Astrocyte of the spinal cord (primary cell): Measurements from ENCODE around the gene EFHD1.

ENCODE experiments used
- DNase-seq: peaks from one replicate; pipeline ENCODE4 v3.0.0; 2011; ENCODE audit warnings: low read depth, low spot score
- H3K4me3 ChIP-seq: 2 replicates; pipeline ENCODE4 v1.5.1; 2011; ENCODE audit warnings: low read depth, mild to moderate bottlenecking, low read length, moderate library complexity
- in situ Hi-C: cut with HindIII; loops from 2 replicates; pipeline ENCODE4 v1.10.0; 2017; ENCODE audit warnings: low sequenced_read_pairs
- TF ChIP-seq, protein P1 (sequence below): IDR thresholded peaks from 2 replicates; pipeline ENCODE4 v1.5.1; 2012; ENCODE audit warnings: low read depth, mild to moderate bottlenecking, low read length, inconsistent platforms

EFHD1 gene

DNA sequence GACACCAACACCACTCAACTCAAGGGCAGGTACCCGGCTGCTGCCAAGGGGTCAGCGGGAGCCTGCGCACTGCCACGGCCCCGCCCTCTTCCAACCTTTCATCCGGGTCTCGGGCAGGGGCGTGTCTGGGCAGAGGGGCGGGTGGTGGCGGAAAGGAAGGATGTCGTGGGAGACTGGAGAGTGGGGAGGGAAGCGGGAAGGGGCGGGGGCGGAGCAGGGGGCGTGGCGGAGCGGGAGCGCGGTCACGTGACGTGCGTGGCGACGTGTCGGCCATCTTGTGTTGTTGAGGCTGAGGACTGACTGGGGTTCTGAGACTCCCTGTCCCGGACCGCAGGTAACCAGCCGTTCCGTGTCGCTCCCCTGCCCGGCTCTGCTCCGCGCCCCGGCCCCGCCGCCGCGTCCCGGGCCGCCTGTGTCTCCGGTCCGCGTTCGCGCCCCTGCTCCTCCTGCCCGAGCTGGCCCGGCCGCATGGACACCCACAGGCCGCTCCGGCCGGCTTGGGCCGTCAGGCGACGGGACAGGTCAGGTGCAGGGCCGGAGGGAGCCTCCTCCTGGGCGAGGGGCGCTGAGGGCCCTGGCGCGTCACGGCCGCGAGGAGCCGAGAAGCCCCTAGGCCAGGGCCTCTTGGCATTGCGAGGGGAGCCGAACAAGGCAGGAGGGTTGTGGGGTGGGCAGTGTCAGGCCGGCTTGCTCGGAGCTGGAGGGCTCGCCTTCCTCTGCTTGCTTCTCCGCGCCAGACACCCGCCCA is 63.8 kb downstream of the EFHD1 start, which contains the start of gene GIGYF2:
TSS of gene GIGYF2 (plus strand) at position 273 of the 748 bp plus-strand sequence. CDS start 37,867 bp downstream, outside the sequence.
- peak within 1 kb of the TSS; percentile 97 for H3K4me3 ChIP-seq
- TF ChIP-seq, protein P1, sequence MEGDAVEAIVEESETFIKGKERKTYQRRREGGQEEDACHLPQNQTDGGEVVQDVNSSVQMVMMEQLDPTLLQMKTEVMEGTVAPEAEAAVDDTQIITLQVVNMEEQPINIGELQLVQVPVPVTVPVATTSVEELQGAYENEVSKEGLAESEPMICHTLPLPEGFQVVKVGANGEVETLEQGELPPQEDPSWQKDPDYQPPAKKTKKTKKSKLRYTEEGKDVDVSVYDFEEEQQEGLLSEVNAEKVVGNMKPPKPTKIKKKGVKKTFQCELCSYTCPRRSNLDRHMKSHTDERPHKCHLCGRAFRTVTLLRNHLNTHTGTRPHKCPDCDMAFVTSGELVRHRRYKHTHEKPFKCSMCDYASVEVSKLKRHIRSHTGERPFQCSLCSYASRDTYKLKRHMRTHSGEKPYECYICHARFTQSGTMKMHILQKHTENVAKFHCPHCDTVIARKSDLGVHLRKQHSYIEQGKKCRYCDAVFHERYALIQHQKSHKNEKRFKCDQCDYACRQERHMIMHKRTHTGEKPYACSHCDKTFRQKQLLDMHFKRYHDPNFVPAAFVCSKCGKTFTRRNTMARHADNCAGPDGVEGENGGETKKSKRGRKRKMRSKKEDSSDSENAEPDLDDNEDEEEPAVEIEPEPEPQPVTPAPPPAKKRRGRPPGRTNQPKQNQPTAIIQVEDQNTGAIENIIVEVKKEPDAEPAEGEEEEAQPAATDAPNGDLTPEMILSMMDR: no peak
- DNase-seq: peak; percentile 96
- in situ Hi-C loops: no loop called here

DNA sequence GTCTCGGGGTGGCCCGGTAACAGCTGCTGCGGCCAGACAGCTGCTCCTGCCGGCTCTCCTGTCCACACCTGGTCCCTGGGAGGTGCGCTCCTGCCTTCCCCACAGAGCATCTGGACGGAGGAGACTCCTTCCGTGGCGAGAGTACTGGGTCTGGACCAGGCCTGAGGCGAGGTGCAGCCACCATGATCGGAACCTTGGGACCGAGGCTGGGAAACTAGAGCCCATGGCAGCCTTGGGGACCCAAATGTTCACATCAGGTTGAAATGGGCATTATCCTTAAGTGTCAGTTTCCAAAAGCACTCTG is 64.4 kb downstream of the EFHD1 start:
- H3K4me3 ChIP-seq: peak overlapping the region; percentile 97
- TF ChIP-seq, protein P1: no peak
- in situ Hi-C loops: no loop called here
- no peak for DNase-seq

DNA sequence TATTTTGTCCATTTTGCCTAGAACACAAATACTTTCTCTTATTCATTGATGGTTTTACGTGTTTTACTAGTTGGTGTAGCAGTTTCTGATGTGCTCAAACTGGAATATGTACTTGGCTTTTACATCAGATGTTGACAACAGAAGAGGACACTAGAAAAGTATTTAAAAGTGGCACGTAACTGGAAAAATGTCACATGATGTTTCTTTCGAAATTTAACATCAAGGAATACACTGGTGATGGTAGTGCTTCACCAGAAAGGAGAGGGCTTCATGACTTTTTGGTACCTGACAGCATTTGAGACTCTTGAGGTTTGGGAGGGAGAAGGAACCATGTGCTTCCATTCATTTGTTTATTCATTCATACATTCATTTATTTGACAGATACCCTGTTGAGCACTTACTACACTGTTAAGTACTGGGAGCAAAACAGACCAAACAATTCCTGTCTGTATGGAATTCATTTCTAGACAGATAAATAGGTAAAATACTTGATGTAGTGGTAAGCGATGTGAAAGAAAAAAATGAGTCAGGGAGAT is 65.2 kb downstream of the EFHD1 start:
- TF ChIP-seq, protein P1: no peak
- no peak for DNase-seq
- in situ Hi-C loops: no loop called here
- H3K4me3 ChIP-seq: peak overlapping the region; percentile 97

DNA sequence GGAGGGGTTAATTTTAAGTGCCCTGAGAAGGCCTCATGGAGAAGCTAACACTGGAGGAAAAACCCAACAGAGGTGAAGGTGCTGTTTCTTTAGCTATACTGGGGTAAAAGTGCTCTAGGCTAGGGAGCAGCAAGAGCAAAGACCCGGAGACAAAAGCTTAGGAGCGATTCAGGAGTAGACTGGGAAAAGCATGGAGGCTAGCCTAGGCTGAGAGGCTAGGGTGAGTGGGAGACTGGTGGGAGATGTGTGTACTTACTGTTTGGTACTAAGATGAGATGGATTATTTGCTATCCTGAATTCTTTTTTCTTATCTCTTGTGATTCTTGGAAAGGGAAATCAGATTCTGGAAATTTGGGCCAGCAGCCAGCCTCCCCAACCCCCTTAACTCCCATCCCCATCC is 65.7 kb downstream of the EFHD1 start:
- TF ChIP-seq, protein P1: no peak
- H3K4me3 ChIP-seq: no peak overlapping the region
- no peak for DNase-seq
- in situ Hi-C loops: no loop called here

DNA sequence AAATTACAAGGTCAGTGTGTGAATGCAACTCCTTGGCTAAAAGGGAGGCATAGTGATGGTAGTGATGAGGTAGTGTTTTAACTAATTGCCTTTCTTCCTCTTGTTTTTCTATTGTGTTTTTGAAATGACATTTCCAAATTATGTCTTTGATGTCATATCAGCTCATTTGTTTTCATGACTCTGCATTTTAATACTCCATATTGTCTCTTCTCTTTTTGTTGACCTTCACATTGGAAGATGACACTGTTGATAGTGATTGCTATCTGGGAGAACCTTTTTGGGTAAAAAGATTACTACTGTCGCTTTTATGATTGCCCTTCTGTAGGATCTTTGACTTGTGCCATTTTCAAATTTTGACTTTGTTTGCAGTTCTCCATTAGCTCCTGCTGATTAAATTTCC is 66.8 kb downstream of the EFHD1 start:
- H3K4me3 ChIP-seq: no peak overlapping the region
- in situ Hi-C loops: no loop called here

DNA sequence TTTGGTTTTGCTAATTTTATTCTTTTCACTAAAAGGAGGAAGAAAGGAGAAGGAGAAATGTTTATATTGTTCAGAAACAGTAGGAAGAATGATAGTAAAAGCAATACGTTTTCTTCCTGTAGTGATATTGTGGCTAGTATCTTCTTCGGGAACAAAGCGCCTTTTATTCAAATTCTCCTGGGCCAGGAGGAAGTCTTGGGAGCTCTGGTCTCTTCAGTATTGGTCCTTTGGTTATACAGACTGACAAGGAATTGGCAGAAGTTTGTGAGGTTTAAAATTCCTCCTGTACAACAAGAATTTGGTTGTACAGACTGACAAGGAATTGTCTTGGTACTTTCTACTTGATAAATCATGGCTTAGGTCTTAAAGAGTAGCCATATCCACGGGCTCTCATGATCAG is 73.7 kb downstream of the EFHD1 start:
- H3K4me3 ChIP-seq: no peak overlapping the region
- TF ChIP-seq, protein P1: no peak
- no peak for DNase-seq
- in situ Hi-C loops: no loop called here

More for the DNA sequence above, 66.8 kb downstream of the EFHD1 start:
- DNase-seq: no peak
- TF ChIP-seq, protein P1: no peak
